NOMO-1 treated with dmso at 0.1 percent for 144 hours (cell line): Measurements from ENCODE around the gene FBXW8.
A peak's percentile ranks its signal among the peaks of the same experiment; 100 is the strongest.

Source experiments
- DNase-seq: peaks from one replicate; lab custom pipeline; 2025; ENCODE audit not compliant: unreplicated experiment; lab: John Stamatoyannopoulos, UW

Gene FBXW8, protein sequence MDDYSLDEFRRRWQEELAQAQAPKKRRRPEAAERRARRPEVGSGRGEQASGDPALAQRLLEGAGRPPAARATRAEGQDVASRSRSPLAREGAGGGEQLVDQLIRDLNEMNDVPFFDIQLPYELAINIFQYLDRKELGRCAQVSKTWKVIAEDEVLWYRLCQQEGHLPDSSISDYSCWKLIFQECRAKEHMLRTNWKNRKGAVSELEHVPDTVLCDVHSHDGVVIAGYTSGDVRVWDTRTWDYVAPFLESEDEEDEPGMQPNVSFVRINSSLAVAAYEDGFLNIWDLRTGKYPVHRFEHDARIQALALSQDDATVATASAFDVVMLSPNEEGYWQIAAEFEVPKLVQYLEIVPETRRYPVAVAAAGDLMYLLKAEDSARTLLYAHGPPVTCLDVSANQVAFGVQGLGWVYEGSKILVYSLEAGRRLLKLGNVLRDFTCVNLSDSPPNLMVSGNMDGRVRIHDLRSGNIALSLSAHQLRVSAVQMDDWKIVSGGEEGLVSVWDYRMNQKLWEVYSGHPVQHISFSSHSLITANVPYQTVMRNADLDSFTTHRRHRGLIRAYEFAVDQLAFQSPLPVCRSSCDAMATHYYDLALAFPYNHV

GRCh38 chr12:116910645-116911451, at the start of gene FBXW8:
Gene FBXW8, plus strand, starts transcription at chr12:116910950. Its CDS starts 88 bp downstream, at chr12:116911038.
- DNase-seq: peak; percentile 70

DNA sequence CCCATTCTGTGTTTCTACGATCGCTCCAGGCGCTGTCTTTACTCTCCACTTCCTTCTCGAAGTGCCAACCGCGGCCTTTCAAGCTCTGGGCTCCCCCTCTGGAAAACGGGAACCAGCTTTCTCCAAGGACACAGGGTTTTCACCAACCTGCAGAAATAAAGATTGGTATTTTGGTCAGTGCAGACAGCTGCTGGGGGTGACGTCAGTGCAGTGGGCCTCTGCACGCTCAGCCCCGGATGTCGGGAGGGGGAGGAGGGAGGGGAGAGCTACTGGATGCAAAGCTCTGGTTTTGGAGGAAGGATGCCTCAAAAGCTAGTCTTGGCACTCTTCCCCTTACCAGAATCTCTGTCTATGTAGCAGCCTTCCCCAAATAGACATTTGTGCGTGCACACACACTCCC, 49.4 kb upstream of the FBXW8 start:
- DNase-seq: no peak

GRCh38 chr12:116862167-116862566, 48.6 kb upstream of the FBXW8 start:
- no peak for DNase-seq

GRCh38 chr12:116863275-116863767, 47.4 kb upstream of the FBXW8 start:
- DNase-seq: no peak

DNA sequence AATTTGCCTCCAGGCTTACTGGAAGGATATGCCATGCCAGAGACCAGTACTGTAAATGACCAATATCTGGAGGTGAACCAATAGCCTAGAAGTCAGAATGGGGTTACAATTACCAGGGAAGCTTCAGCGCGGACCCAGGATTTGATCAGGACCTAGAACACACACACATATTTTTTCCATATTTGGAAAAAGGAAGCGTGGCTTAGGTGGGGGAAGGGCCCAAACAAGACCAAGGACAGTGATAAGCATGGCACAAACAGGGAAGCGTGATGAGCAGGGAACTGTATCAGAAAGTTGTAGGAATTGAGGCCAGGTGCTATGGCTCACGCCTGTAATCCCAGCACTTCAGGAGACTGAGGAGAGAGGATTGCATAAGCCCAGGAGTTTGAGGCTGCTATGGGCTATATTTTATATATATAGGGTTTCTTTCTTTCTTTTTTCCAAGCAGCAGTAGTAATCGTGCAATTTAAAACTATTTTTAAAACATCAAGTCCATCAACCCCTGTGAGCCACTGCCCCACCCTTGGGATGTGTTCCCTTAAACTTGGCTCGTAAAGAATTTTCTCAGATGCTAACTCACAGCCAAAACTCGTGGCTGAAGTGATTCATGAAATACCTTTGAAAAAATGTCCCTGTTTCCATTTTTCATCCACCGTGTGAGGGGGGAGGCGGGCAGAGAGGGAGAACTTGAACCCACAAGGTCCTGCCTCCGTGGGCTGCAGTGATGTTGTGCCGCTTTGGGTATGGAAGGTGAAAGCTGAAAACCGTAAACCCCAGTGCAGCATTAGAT, 46.2 kb upstream of the FBXW8 start:
- no peak for DNase-seq

DNA sequence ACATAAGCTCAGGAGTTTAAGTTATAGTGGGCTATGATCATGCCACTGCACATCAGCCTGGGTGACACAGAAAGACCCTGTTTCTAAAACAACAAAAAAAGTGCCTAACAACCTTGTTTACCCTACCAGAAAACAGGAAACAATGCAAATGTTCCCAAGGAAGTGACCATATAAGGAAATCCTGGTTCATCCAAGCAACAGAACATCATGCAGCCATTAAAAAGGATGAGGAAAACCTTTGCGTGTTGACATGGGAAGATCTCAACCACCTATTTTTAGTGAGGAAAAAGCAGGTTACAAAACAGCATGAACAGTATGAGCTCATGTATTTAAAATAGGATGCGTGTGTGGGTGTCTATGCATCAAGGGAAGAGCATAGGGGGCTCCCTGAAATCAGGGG, 43.2 kb upstream of the FBXW8 start:
- DNase-seq: no peak

GRCh38 chr12:116870306-116870705, 40.4 kb upstream of the FBXW8 start:
- no peak for DNase-seq

GRCh38 chr12:116874324-116874995, 36.3 kb upstream of the FBXW8 start:
- no peak for DNase-seq

- DNase-seq: no peak
These were observed 34.4 kb upstream of the FBXW8 start for GRCh38 chr12:116876151-116876869.

DNA sequence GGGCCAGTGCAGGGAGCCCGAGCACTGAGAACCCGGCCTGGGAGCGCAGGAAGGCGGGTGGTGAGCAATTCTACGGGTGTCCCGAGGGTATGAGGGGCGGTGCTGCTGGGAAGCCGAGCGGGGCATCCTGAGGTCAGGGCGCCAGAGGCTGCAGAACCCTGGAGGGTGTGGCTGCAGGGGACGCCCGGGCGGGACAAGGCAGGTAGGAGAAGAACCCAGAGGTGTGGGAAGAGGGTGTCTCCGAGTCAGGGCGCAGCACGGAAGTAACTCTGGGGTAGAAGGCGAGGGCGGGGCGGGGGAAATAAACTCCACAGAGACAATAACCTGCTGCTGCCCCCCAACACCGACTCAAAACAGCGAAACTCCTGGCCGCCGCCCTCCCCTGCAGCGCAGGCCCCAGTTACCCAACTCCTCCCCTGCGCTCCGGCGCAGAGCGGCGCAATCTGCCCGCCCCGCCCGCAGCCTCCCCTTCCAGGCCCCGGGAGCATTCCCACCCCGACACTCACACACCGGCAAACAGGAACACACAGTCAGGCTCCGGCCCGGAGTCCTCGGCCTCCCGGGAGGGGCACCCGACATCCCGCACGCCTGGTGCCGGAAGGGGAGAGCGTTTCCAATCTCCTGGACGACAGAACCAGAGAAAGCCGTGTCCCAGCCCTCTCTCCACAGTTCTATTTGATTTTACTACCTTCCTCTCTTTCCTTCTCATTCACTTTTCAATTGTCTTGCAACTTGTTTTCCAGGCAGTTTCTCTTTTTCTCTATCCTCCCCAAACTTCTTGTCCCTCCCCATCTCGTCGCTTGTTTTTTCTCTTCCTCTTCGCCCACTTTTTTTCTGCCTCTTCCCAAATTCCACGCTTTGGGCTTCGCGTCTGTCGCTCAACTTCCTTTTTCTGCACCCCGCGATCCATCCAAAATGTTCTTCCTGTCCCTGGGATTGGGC, 31.9 kb upstream of the FBXW8 start:
- DNase-seq: no peak

GRCh38 chr12:116879509-116880212, 31.1 kb upstream of the FBXW8 start:
- DNase-seq: no peak

GRCh38 chr12:116880213-116880816, 30.4 kb upstream of the FBXW8 start:
- DNase-seq: no peak

- DNase-seq: no peak
These were observed 29.9 kb upstream of the FBXW8 start for GRCh38 chr12:116880817-116881324.

DNA sequence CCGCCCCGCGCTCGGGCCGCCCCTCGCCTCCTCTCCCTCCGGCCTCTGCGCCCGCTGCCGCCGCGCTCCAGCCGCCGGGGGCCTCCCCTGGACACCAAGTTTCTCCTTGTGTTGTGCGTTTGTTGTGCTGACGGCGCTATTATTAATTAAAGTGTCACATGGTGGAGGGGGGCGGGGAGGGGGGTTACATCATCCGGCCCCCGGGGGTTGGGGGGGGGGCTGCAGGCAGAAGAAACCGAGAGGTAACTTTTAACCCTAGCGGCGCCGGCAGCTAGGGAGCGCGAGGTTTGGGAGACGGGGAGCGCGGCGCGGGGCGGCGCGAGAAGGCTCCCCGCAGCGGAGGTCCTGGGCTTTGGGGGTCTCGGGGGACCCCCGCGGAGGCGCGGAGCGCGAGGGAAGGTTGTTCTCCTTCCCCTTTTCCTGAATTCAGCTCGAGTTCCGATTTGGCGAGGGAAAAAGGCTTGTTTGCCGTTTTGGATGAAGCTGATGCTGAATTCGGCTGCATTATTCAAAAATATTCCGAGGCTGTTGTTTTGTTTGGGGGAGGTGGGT, 29.3 kb upstream of the FBXW8 start, which contains the start of gene HRK:
Gene HRK (minus strand): TSS at position 117 of the 552 bp plus-strand sequence. CDS start 134 bp downstream, outside the sequence.
- DNase-seq: no peak

GRCh38 chr12:116881877-116882507, 28.8 kb upstream of the FBXW8 start:
- DNase-seq: no peak

- DNase-seq: no peak
These were observed 28.0 kb upstream of the FBXW8 start for GRCh38 chr12:116882742-116883141.
